ENCODE results near the gene FGD6.
"Not testable (repeated sequence)": the region's sequence is repeated elsewhere in the genome, so short reads cannot be mapped to it uniquely, and the experiment has no call there.

Gene FGD6

DNA sequence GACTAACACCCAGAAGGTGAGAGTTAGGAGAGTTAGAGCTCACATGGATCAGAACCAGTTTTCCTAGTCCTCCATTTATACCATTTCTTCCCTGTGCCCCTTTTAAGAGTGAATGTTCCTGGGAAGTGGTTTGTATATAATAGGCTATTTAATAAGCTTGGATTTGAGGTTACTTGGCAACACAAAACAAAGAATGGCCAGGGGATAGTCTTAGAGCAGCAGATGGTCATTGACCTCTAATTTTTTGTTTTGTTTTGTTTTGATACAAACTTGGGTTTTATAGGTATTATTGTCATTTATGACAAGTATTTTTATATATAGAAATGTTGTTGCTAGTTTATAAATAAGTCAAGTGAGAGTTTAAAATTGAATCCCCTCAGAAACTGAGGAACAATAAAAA, 36.1 kb upstream of the FGD6 start:
- no peak overlapping the region for H3K9ac ChIP-seq
- no peak for TF ChIP-seq Cebpa-rat (IDR thresholded peaks at IDR 0.05)
- no peak overlapping the region for H3K27ac ChIP-seq
- H3K4me2 ChIP-seq: no peak overlapping the region
- no peaks in the 10 kb centered on the region for H3K9me3 ChIP-seq (replicated peaks in 1 of 11)
- no peaks in the 10 kb centered on the region; a peak in 1 of 20 replicates for H3K4me1 ChIP-seq
- H3K27me3 ChIP-seq: no peaks in the 10 kb centered on the region
- peaks cover 0 to 34% (median 14%) of the 10 kb centered on the region in 11 experiments; a peak in 15 of 22 replicates for H4K20me1 ChIP-seq
- H3K4me3 ChIP-seq: no peak overlapping the region
- H3K36me3 ChIP-seq: peaks cover 62 to 76% (median 68%) of the 10 kb centered on the region in 11 experiments

DNA sequence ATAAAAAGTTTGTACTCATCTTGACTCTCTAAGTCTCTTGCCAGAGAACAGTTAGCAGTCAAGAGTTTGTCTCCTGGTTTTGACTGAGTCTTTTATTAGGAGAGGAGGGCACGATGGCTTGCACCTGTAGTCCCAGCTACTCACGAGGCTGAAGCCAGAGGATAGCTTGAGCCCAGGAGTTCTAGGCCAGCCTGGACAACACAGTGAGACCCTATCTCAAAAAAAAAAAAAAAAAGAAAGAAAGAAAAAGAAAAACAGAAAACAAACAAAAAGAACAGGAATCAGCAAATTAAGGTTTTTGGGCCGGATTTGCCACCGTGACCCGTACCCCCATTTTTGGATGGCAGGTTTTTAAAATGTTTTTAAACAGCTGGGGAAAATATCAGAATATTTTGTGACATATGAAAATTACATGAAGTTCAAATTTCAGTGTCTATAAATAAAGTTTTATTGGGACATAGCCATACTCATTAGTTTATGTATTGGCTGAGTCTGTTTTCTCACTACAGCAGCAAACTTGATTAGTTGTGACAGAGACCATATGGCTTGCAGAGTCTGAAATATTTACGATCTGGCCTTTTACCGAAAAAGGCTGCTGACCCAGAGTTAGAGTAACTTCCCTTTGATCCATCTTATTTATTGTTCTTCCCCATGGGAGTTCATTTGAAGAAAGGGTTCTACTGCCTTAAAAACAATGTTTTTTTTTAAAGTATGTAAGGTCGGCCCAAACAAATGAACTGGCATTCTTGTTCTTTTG, 31.5 kb upstream of the FGD6 start:
- no peak overlapping the region for H3K27ac ChIP-seq
- H3K4me2 ChIP-seq: no peak overlapping the region
- H3K27me3 ChIP-seq: no peaks in the 10 kb centered on the region
- peaks cover 4 to 77% (median 54%) of the 10 kb centered on the region in 11 experiments; a peak in 17 of 22 replicates for H4K20me1 ChIP-seq
- TF ChIP-seq Cebpa-rat (IDR thresholded peaks at IDR 0.05): no peak
- peaks cover 24 to 45% (median 34%) of the 10 kb centered on the region in 11 experiments for H3K36me3 ChIP-seq
- no peak overlapping the region for H3K4me3 ChIP-seq
- H3K9me3 ChIP-seq (replicated peaks in 1 of 11): 0 out of 22 replicates have a peak, but pooled peaks cover 0 to under 1% (median 0%) of the 10 kb centered on the region in 11 experiments
- peaks cover 10 to 29% (median 19%) of the 10 kb centered on the region in 10 experiments for H3K4me1 ChIP-seq
- H3K9ac ChIP-seq: no peak overlapping the region

DNA sequence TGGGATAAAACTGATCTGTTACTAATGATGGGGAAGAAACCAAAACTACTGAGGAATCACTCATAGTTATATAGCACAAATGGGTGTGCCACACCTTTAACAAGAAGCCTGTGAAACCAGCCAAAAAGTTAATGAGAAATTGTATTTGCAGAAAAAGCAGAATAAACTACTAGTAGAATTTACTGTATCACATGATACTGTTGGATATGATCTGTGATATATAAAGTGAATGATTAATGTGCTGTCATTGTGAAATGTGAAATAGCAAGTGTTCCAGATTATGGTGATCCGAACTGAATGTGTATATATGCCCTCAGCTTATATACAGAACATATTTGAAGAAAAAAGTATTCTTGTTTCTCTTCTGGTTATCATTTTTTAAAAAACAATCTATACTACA, 30.8 kb upstream of the FGD6 start:
- H3K9ac ChIP-seq: no peak overlapping the region

DNA sequence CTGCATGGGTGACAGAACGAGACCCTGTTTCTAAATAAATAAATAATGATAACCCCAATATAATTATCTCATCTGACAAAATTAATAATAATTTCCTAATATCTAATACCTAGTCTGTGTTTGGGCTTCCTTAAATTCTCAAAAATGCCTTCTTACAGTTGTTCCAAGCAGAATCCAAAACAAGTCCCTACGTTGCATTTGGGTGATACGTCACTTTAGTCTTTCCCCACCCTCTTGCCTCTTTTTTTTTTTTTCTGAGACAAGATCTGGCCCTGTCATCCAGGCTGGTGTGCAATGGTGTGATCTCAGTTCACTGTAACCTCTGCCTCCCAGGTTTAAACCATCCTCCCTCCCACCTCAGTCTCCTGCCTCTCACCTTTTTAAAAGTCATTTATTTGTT, 27.1 kb upstream of the FGD6 start:
- Histone ChIP-seq H3K36me3 (peaks cover 27 to 61% (median 45%) of the 10 kb centered on the region in 11 experiments), H3K4me3 (no peak overlapping the region), H3K9me3 (replicated peaks in 1 of 11) (peaks cover 3 to 15% (median 8%) of the 10 kb centered on the region in 11 experiments; a peak in 17 of 22 replicates), H3K27ac (no peak overlapping the region), H4K20me1 (peaks cover 9 to 93% (median 66%) of the 10 kb centered on the region in 11 experiments; a peak in 18 of 22 replicates), H3K4me1 (peaks cover 10 to 29% (median 23%) of the 10 kb centered on the region in 10 experiments), H3K27me3 (no peaks in the 10 kb centered on the region), H3K4me2 (no peak overlapping the region), H3K9ac (no peak overlapping the region)
- TF ChIP-seq Cebpa-rat (IDR thresholded peaks at IDR 0.05): no peak

More for the DNA sequence above, 30.8 kb upstream of the FGD6 start:
- Histone ChIP-seq H4K20me1 (peaks cover 4 to 84% (median 58%) of the 10 kb centered on the region in 11 experiments; a peak in 17 of 22 replicates), H3K4me1 (peaks cover 10 to 29% (median 19%) of the 10 kb centered on the region in 10 experiments), H3K9me3 (replicated peaks in 1 of 11) (0 out of 22 replicates have a peak, but pooled peaks cover 0 to 5% (median 0%) of the 10 kb centered on the region in 11 experiments), H3K36me3 (peaks cover 24 to 45% (median 34%) of the 10 kb centered on the region in 11 experiments), H3K27me3 (no peaks in the 10 kb centered on the region), H3K27ac (no peak overlapping the region), H3K4me2 (no peak overlapping the region), H3K4me3 (no peak overlapping the region)
- TF ChIP-seq Cebpa-rat (IDR thresholded peaks at IDR 0.05): no peak

DNA sequence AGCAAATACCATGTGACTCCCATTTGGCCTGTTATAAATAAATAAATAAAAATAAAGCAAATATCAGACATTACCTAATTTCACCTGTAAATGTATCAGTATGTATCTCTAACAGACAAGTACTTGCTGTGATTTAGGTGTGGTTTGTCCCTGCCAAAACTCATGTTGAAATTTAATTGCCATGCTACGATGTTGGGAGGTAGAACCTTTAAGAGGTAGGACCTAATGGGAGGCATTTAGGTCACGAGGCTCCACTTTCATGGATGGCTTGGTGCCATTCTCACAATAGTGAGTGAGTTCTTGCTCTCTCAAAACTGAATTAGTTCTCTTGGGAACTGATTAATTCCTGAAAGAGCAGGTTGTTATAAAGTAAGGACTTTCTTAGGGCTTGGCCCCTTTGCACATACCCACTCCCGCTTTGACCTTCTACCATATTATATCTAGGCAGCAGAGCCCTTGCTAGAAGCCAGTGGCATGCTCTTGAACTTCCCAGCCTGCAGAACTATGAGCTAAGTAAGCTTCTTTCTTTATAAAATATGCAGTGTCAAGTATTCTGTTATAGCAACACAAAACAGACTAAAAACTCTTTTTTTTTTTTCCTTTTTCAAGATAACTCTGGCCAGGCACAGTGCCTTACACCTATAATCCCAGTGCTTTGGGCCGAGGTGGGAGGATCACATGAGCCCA, 26.4 kb upstream of the FGD6 start:
- H3K36me3 ChIP-seq: peaks cover 27 to 66% (median 47%) of the 10 kb centered on the region in 11 experiments
- H4K20me1 ChIP-seq: peaks cover 9 to 90% (median 63%) of the 10 kb centered on the region in 11 experiments; a peak in 18 of 22 replicates
- no peak overlapping the region for H3K27ac ChIP-seq
- no peak overlapping the region for H3K4me3 ChIP-seq
- no peaks in the 10 kb centered on the region for H3K27me3 ChIP-seq
- H3K9me3 ChIP-seq (replicated peaks in 1 of 11): peaks cover 4 to 21% (median 12%) of the 10 kb centered on the region in 11 experiments; a peak in 17 of 22 replicates
- no peak overlapping the region for H3K4me2 ChIP-seq
- H3K4me1 ChIP-seq: peaks cover 10 to 29% (median 24%) of the 10 kb centered on the region in 10 experiments
- H3K9ac ChIP-seq: no peak overlapping the region
- TF ChIP-seq Cebpa-rat (IDR thresholded peaks at IDR 0.05): no peak

- Histone ChIP-seq H3K36me3 (peaks cover 38 to 83% (median 56%) of the 10 kb centered on the region in 11 experiments), H4K20me1 (peaks cover 9 to 82% (median 49%) of the 10 kb centered on the region in 11 experiments; a peak in 18 of 22 replicates), H3K4me3 (no peak overlapping the region), H3K9me3 (replicated peaks in 1 of 11) (peaks cover 4 to 33% (median 24%) of the 10 kb centered on the region in 11 experiments; a peak in 18 of 22 replicates), H3K9ac (no peak overlapping the region), H3K4me1 (peaks cover 10 to 26% (median 22%) of the 10 kb centered on the region in 10 experiments), H3K27me3 (no peaks in the 10 kb centered on the region), H3K4me2 (no peak overlapping the region), H3K27ac (no peak overlapping the region)
- TF ChIP-seq Cebpa-rat (IDR thresholded peaks at IDR 0.05): no peak
Observed at GRCh38 chr12:95241761-95242506, 24.7 kb upstream of the FGD6 start.

GRCh38 chr12:95241138-95241537, 23.9 kb upstream of the FGD6 start:
- not testable (repeated sequence) for H3K4me3 ChIP-seq, H3K9ac ChIP-seq, H3K27ac ChIP-seq, H3K27me3 ChIP-seq, H3K4me2 ChIP-seq
- Histone ChIP-seq H4K20me1 (peaks cover 6 to 80% (median 41%) of the 10 kb centered on the region in 11 experiments; a peak in 18 of 22 replicates), H3K36me3 (peaks cover 45 to 89% (median 63%) of the 10 kb centered on the region in 11 experiments), H3K9me3 (replicated peaks in 1 of 11) (peaks cover 5 to 41% (median 32%) of the 10 kb centered on the region in 11 experiments; a peak in 20 of 22 replicates), H3K4me1 (peaks cover 7 to 20% (median 14%) of the 10 kb centered on the region in 10 experiments)

DNA sequence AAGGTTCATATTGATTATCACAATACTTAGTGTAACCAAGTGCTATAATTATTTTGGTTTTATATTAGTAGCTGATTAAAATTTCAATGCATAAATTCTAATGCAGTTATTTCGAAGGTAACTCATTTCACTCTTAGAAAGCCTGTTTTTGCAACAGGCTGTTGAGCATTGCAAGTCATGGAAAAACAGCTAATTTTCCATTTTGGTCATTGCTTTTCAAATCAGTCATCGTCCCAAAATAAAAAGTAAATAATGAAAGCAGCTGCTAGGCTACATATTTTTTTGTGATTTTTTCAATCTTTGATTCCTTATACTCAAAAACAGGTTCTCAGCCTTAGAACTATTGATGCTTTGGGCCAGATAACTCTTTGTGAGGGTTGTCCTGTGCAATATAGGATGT, 23.3 kb upstream of the FGD6 start:
- no peak for TF ChIP-seq Cebpa-rat (IDR thresholded peaks at IDR 0.05)
- peaks cover 46 to 85% (median 64%) of the 10 kb centered on the region in 11 experiments for H3K36me3 ChIP-seq
- no peak overlapping the region for H3K4me2 ChIP-seq
- H3K9me3 ChIP-seq (replicated peaks in 1 of 11): peaks cover 5 to 45% (median 35%) of the 10 kb centered on the region in 11 experiments; a peak in 20 of 22 replicates
- peaks cover under 1 to 14% (median 8%) of the 10 kb centered on the region in 10 experiments; a peak in 18 of 20 replicates for H3K4me1 ChIP-seq
- H4K20me1 ChIP-seq: peaks cover 4 to 74% (median 35%) of the 10 kb centered on the region in 11 experiments; a peak in 18 of 22 replicates
- H3K27ac ChIP-seq: no peak overlapping the region
- no peak overlapping the region for H3K9ac ChIP-seq
- H3K27me3 ChIP-seq: no peaks in the 10 kb centered on the region
- no peak overlapping the region for H3K4me3 ChIP-seq

GRCh38 chr12:95239835-95240234, 22.6 kb upstream of the FGD6 start:
- H3K4me3 ChIP-seq, H3K9ac ChIP-seq, H3K27ac ChIP-seq, H3K27me3 ChIP-seq, H3K4me1 ChIP-seq: not testable (repeated sequence)
- H3K36me3 ChIP-seq: peaks cover 46 to 78% (median 64%) of the 10 kb centered on the region in 11 experiments
- peaks cover 4 to 67% (median 28%) of the 10 kb centered on the region in 11 experiments; a peak in 15 of 22 replicates for H4K20me1 ChIP-seq
- H3K9me3 ChIP-seq (replicated peaks in 1 of 11): peaks cover 5 to 50% (median 40%) of the 10 kb centered on the region in 11 experiments; a peak in 20 of 22 replicates
- peak overlapping the region in 2 of 11 experiments; percentile 7 to 25; a peak in 1 of 22 replicates for H3K4me2 ChIP-seq

Data from BLaER1 treated with 17β-estradiol and CSF1 and Interleukin-3, amounts not matched to agents 10 nM and 100 nM (cell line).